Panc1 (cell line): Measurements from ENCODE around the gene ASRGL1. TPM values are rescaled to one million over a fixed set of nuclear protein-coding genes. Genes with fewer than 3 reads are reported as not detected.

Experiments
- ATAC-seq: fragments of 200-7000 bp; cut with Tn5 transposase; 2 replicates; pipeline ENCODE4 v1.9.1; 2020; ENCODE audit warnings: mild to moderate bottlenecking, moderate library complexity
- BruUV-seq: library from RNA; stranded (reverse); fragments of 400-500 nt; replicated peaks from 2 replicates; lab custom pipeline; 2021; lab: Mats Ljungman, UMichigan
- CTCF ChIA-PET: fragments of 300-600 bp; sonication (Branson Sonifier 250); formaldehyde crosslinking; loops from one replicate; lab custom pipeline; 2022; ENCODE audit warnings: antibody characterized with exemption; lab: Charles Lee
- POLR2A ChIA-PET: fragments of 300-600 bp; sonication (Branson Sonifier 250); formaldehyde crosslinking; loops from one replicate; lab custom pipeline; 2022; ENCODE audit warnings: antibody characterized with exemption; lab: Charles Lee
- DNase-seq: peaks from one replicate; pipeline ENCODE4 v3.0.0-alpha.2; 2010; ENCODE audit warnings: low read depth, low spot score
- H3K27ac ChIP-seq: 2 replicates; pipeline ENCODE4 v1.5.1; 2011; ENCODE audit warnings: mild to moderate bottlenecking, low read length, inconsistent platforms
- H3K27me3 ChIP-seq: fragments of 200-500 bp; sonication (Bioruptor generic); 2 replicates; pipeline ENCODE4 v1.6.0; 2014; ENCODE audit warnings: low read length, inconsistent platforms; ENCODE audit not compliant: control insufficient read depth, insufficient read depth
- H3K36me3 ChIP-seq: fragments of 200-500 bp; sonication (Bioruptor generic); 2 replicates; pipeline ENCODE4 v1.5.1; 2014; ENCODE audit warnings: inconsistent platforms, mild to moderate bottlenecking, low read length, moderate library complexity; ENCODE audit not compliant: control insufficient read depth, insufficient read depth
- H3K4me1 ChIP-seq: 2 replicates; pipeline ENCODE4 v1.5.1; 2011; ENCODE audit warnings: inconsistent platforms, mild to moderate bottlenecking, low read length, moderate library complexity; ENCODE audit not compliant: control insufficient read depth, insufficient read depth
- H3K4me3 ChIP-seq, 2 experiments: 2 replicates each; pipeline ENCODE4 v1.5.1; 2011 to 2012; ENCODE audit warnings: low read depth in 2 of 2, low read length in 2 of 2, mild to moderate bottlenecking in 2 of 2, inconsistent platforms in 1 of 2, moderate library complexity in 1 of 2
- H3K9me3 ChIP-seq: fragments of 200-500 bp; sonication (Bioruptor generic); 2 replicates; pipeline ENCODE4 v1.5.1; 2014; ENCODE audit warnings: low read depth, mild to moderate bottlenecking, inconsistent platforms, low read length, moderate library complexity; ENCODE audit not compliant: control insufficient read depth, insufficient read depth
- CTCF ChIP-seq: fragments of 450-650 bp; IDR thresholded peaks from 2 replicates; pipeline ENCODE4 v1.5.1; 2017; ENCODE audit warnings: mild to moderate bottlenecking
- POLR2AphosphoS5 ChIP-seq: IDR thresholded peaks from 2 replicates; pipeline ENCODE4 v1.6.1; 2012; ENCODE audit warnings: mild to moderate bottlenecking, low read depth, low read length, moderate library complexity
- SIN3A ChIP-seq: IDR thresholded peaks from 2 replicates; pipeline ENCODE4 v1.6.1; 2012; ENCODE audit warnings: low read depth, mild to moderate bottlenecking, low read length, moderate library complexity, borderline replicate concordance; ENCODE audit not compliant: insufficient read depth
- TCF7L2 ChIP-seq: IDR thresholded peaks from 2 replicates; pipeline ENCODE4 v1.6.1; 2011; ENCODE audit warnings: mild to moderate bottlenecking, low read depth, low read length, inconsistent platforms
- in situ Hi-C: cut with HindIII; loops from 2 replicates; pipeline ENCODE4 v1.10.0; 2016; ENCODE audit warnings: low sequenced_read_pairs, low pct_unique_long_range_greater_than_20kb
- intact Hi-C: fragments of 100-400 bp; cut with micrococcal nuclease; formaldehyde crosslinking; loops from one replicate; pipeline ENCODE4 v1.10.0; 2022; ENCODE audit not compliant: unreplicated experiment
- total RNA-seq: library from RNA; stranded (reverse); gene quantifications from one replicate; pipeline ENCODE4 v1.2.1, GENCODE V29; 2021; ENCODE audit not compliant: unreplicated experiment
- TF ChIP-seq, protein P1 (sequence below), 2 experiments: IDR thresholded peaks; 2 replicates each; pipeline ENCODE4 v1.6.1; 2011 to 2012; ENCODE audit warnings: low read depth in 2 of 2, control low read depth in 1 of 2, low read length in 1 of 2, mild to moderate bottlenecking in 1 of 2, moderate library complexity in 1 of 2; ENCODE audit not compliant: insufficient read depth in 1 of 2

Gene ASRGL1
- total RNA-seq, 1 experiment from 2014 or later, result 43.2 TPM

GRCh38 chr11:62402960-62403730 is 65.9 kb downstream of the ASRGL1 start:
- in situ Hi-C loops (no loop called here), intact Hi-C loops (no loop called here)
- no peaks in the 10 kb centered on the region for H3K9me3 ChIP-seq
- H3K27ac ChIP-seq, result peak overlapping the region; percentile 29; the same call in 1 of the 2 replicates
- H3K4me3 ChIP-seq, result no peak overlapping the region
- no peak for DNase-seq
- H3K36me3 ChIP-seq, result no peaks in the 10 kb centered on the region
- no peaks in the 10 kb centered on the region for H3K27me3 ChIP-seq
- ChIA-PET POLR2A (interaction anchor here (0.5 to 0.7 kb wide), 2 partner anchors 26 to 137 kb away, joined by 3 to 6 read pairs; no protein-coding TSS in a partner anchor), CTCF (no interaction called here)
- TF ChIP-seq POLR2AphosphoS5 (no peak), CTCF (no peak), TCF7L2 (no peak), SIN3A (no peak)
- TF ChIP-seq, protein P1, sequence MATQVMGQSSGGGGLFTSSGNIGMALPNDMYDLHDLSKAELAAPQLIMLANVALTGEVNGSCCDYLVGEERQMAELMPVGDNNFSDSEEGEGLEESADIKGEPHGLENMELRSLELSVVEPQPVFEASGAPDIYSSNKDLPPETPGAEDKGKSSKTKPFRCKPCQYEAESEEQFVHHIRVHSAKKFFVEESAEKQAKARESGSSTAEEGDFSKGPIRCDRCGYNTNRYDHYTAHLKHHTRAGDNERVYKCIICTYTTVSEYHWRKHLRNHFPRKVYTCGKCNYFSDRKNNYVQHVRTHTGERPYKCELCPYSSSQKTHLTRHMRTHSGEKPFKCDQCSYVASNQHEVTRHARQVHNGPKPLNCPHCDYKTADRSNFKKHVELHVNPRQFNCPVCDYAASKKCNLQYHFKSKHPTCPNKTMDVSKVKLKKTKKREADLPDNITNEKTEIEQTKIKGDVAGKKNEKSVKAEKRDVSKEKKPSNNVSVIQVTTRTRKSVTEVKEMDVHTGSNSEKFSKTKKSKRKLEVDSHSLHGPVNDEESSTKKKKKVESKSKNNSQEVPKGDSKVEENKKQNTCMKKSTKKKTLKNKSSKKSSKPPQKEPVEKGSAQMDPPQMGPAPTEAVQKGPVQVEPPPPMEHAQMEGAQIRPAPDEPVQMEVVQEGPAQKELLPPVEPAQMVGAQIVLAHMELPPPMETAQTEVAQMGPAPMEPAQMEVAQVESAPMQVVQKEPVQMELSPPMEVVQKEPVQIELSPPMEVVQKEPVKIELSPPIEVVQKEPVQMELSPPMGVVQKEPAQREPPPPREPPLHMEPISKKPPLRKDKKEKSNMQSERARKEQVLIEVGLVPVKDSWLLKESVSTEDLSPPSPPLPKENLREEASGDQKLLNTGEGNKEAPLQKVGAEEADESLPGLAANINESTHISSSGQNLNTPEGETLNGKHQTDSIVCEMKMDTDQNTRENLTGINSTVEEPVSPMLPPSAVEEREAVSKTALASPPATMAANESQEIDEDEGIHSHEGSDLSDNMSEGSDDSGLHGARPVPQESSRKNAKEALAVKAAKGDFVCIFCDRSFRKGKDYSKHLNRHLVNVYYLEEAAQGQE (IDR thresholded peaks at IDR 0.05; ENCODE audit: insufficient read depth in 1 of 2, low read depth in 2 of 2, low read length in 1 of 2), result no peak
- no TSS peak for BruUV-seq
- ATAC-seq, result no peak
- peaks cover 24% of the 10 kb centered on the region for H3K4me1 ChIP-seq

DNA sequence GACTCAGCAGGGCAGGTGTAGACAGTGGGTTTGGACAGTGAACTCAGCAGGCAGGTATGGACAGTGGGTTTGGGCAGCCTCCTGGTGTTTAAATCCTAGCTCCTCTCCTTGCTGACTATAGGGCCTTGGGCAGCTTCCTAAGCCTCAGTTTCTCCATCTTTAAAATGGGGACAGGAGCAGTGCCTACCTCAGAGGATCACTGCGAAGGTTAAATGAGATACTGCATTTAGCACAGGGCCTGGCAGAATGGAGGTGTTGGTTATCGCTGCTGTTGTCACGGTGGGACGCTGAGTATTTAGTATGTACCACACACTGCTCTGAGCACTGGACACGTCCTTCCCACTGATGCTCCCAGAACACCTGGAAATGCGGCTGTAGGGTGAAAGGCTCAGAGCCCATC is 67.2 kb downstream of the ASRGL1 start:
- Histone ChIP-seq H3K9me3 (no peaks in the 10 kb centered on the region), H3K27ac (no peak overlapping the region), H3K4me3 (no peak overlapping the region), H3K36me3 (no peaks in the 10 kb centered on the region), H3K4me1 (peaks cover 11% of the 10 kb centered on the region), H3K27me3 (no peaks in the 10 kb centered on the region)
- ATAC-seq (no peak), DNase-seq (no peak)
- BruUV-seq, result no TSS peak
- CTCF ChIA-PET, result interaction anchor here (0.7 kb wide), 1 partner anchor 9 kb away, joined by 3 read pairs; no protein-coding TSS in a partner anchor
- TF ChIP-seq TCF7L2, result no peak
- no peak for TF ChIP-seq SIN3A
- TF ChIP-seq CTCF, result no peak
- TF ChIP-seq, protein P1 (IDR thresholded peaks at IDR 0.05; ENCODE audit: insufficient read depth in 1 of 2, low read depth in 2 of 2, low read length in 1 of 2), result no peak
- TF ChIP-seq POLR2AphosphoS5, result no peak
- in situ Hi-C loops, result no loop called here
- intact Hi-C loops, result no loop called here
- POLR2A ChIA-PET, result interaction anchor here (0.6 kb wide), 1 partner anchor 193 kb away, joined by 3 read pairs; no protein-coding TSS in a partner anchor
